Hair follicle dermal papilla cell (primary cell): Measurements from ENCODE around the gene ARV1. TPM values are rescaled to one million over a fixed set of nuclear protein-coding genes. Genes with fewer than 3 reads are reported as not detected.

Source experiments
- total RNA-seq: library from RNA; depleted of rRNA; stranded (reverse); fragments of >200 nt; gene quantifications from 2 replicates; pipeline ENCODE4 v1.2.3, GENCODE V29; 2012

ARV1 gene
- total RNA-seq = 14.6 and 15.8 TPM in 2 replicates

DNA sequence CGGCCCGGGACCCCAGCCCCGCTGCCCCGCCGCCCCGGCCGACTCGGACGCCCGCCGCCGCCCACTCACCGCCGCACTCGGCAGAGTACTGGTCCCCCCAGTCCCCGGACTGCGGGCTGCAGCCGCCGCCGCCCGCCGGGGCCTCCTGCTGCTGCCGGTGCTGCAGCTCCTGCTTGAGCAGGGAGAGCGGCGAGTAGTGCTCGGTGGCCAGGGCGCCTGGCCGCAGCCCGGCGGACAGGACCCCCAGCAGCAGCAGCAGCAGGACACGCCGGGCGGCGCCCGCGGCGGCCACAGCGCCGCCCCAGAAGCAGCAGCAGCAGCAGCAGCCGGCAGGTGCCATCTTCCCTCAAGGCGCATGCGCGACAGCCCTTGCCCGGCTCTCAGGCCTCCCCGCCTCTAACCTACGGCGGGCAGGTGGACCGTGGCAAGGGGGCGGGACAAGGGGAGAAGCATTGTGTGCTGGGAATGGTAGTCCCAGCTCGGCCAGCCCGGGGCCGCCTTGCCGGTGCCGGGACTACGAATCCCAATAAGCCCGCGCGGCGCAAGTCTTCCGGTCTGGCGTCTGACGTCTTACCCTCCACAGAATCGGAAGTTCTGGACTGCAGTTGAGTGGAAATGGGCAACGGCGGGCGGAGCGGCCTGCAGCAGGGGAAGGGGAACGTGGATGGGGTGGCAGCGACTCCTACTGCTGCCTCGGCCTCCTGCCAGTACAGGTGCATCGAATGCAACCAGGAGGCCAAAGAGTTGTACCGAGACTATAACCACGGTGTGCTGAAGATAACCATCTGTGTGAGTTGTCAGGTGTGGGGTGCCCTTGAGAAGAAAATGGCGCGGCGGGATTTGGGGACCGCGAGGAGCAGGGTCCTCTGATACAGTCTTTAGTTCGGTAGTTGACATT, at the start of gene ARV1, which contains the start of gene TTC13:
TSS of gene ARV1 (plus strand) at position 604 of the 898 bp plus-strand sequence. CDS start at position 616, 12 bp downstream.
TSS of gene TTC13 (minus strand) at position 371 of the 898 bp plus-strand sequence. CDS start at position 340, 31 bp downstream.

DNA sequence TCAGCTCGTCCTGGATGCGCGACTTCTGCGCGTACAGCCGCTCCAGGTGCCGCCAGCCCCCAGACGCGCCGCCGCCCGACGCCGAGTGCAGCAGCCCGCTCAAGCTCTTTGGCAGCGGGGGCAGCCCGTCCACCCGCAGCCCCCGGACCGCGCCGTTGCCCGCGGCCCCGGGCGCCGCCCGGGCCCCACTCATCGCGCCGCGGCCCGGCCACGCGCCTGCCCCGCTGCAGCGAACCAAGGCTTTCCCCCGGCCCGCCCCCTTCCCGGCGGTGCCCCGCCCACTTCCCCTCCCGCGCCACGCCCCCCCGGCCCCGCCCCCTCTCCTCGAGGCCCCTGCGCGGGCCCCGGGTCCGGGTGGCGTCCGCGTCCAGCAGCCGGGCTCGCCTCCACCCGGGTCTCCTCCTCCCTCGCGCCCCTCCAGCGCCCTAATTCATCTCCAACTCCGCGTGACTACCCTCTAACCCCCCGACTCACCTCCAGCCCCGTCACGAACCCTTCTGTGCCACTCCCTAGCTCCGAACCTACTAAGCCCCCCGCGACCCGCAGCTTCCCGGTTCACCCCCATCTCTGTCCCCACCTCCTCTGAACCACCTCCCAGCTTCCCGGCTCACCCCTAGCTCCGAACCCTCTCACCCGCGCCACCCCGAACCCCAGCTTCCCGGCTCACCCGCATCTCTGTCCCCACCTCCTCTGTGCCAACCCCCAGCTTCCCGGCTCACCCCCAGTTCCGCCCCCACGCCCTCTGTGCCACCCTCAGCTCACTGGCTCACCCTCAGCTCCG, 61.3 kb downstream of the ARV1 start, which contains the start of gene FAM89A:
TSS of gene FAM89A (minus strand) at position 236 of the 781 bp plus-strand sequence. CDS start at position 193, 43 bp downstream.

Other genes starting within 250 kb of the ARV1 start
- gene CAPN9, start 231.7 kb upstream of the ARV1 start, total RNA-seq = not detected in 2 replicates
- 416 and 431 TPM in 2 replicates for gene C1orf198, start 110.6 kb upstream of the ARV1 start, total RNA-seq
- 11.1 and 12.3 TPM in 2 replicates for gene TTC13, start 233 bp upstream of the ARV1 start, total RNA-seq
- gene FAM89A, start 61.2 kb downstream of the ARV1 start, total RNA-seq = 11.5 and 14.0 TPM in 2 replicates
- gene TRIM67, start 183.0 kb downstream of the ARV1 start, total RNA-seq = under 0.01 and 0.12 TPM in 2 replicates